Endothelial cell of hepatic sinusoid (primary cell): Measurements from ENCODE around the gene ACTL8.

Experiments used
- in situ Hi-C: cut with HindIII; loops from 2 replicates; pipeline ENCODE4 v1.10.0; 2017; ENCODE audit warnings: low sequenced_read_pairs

ACTL8 gene

DNA sequence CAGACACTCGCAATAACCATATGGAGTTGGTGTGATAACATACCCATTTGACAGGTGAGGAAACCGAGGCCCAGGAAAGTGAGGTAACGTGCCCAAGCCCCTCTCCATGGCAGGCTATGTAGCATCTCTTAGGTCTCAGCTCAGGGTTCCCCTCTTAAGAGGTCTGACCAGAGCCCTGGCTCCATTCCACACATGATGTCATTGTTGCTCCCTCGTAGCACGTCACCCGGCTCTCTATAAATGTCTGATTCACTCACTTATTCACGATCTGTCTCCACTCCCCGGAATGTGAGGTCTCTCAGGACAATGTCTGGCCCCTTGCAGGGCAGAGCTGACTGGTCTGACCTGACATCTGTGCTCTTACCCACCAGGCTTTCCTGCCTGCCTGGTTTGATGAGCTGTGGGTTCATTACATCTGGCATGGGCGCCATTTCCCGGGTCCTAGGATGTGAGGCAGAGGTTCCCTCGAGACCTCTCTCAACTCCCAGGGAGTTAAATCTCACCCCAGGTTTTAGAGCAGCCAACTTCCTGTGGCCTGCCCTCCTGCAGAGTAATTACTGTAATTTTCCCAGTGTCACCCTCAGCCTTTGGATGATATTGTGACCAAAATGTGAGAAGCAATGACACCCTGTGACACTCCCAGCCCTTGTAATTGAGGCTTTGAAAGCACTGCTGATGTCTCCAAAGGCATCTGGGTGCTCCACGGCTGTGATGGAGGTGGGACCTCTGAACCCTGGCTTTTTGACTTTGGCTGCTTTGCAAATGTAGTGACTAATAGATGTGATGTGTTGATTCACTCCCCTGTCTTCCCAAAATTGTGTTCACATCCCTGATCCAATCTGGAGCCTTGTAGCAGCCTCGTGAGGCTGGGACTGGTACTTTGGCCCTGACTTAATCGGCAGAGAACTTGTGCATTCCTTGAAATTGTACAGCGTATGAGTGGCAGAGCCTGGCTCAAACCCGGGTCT, 10.6 kb downstream of the ACTL8 start:
- in situ Hi-C loops: no loop called here

- in situ Hi-C loops: no loop called here
Observed at GRCh38 chr1:17768651-17769241, 13.6 kb downstream of the ACTL8 start.

DNA sequence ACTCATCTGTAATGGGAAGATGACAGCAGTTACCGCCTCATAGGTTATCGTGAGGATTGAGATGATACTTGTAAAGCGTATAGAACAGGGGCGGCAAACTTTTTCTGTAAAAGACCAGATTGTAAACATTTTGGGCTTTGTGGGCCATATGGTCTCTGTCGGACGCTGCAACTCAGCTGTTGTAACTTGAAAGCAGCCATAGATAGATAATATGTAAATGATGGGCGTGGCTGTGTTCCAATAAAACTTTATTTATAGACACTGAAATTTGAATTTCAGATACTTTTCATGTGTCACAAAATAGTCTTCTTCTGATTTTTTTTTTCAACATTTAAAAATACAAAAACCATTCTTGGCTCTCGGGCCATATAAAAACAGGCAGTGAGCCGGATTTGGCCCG, 15.8 kb downstream of the ACTL8 start:
- in situ Hi-C loops: no loop called here

DNA sequence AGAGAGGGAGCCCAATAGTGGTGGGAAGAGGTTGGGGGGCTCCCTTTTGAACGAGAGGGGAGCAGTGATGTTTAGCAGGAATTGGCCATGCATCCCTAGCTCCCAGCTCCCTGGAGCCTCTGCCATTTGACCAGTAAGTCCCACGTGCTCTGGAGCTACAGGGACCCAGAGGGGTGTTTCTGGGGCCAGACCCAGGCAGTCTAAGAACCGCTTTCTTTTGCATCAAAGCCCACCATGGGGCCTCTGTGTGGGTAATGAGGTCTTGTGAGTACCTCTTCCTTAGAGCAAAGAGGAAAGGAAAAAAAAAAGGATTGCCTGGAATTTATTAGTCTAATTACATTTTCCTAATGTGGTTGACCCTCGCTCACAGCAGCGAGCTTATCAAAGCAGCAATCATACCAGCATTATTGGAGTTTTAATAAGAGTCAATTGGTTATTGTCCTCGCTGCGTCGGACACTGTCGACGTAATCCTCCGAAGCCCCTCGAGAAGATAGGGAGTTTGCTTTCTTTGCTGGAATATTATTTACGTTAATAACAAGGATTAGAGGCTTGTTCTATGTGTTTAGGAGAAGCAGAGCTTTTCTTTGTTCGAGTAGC, 17.6 kb downstream of the ACTL8 start:
- in situ Hi-C loops: no loop called here

GRCh38 chr1:17773591-17774326, 18.6 kb downstream of the ACTL8 start:
- in situ Hi-C loops: no loop called here

DNA sequence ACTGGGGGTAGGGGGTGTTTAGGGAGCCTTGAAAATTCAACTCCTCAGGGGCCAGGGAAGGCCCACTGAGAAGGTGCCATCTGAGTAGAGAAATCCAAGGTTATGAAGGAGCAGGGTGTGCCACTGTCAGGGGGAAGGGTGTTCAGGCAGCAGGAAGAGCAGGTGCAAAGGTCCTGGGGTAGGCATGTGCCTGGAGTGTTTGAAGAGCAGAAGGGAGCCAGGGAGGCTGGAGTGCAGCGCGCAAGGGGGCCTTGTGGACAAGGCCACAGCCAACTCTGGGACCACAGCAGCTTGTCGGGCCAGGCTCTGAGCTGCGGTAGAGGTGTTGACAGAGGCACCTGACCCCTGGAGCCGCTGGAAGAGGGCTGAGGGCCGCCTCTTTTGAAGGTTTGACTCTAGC, 19.3 kb downstream of the ACTL8 start:
- in situ Hi-C loops: no loop called here

GRCh38 chr1:17775796-17776195, 20.7 kb downstream of the ACTL8 start:
- in situ Hi-C loops: no loop called here

- in situ Hi-C loops: no loop called here
Observed at GRCh38 chr1:17776426-17776825, 21.3 kb downstream of the ACTL8 start.

DNA sequence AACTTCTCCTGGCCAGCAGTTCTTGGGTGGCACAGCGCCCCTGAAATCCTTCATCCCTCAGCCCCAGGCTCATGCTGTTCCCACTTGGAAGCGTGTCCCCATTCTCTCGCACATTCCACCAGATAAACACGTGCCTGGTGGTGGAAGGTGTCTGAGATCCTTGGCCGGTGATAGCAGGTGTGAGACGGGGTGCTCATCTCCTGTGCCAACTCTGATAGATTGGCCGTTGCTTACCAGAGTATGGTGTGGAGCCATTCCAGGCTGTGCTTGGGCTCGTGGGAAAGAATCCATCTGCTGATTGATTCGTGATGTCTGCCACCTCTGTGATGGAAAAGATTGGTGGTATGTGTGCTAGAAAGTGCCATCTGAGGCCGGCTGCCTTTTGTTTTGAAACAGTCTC, 22.2 kb downstream of the ACTL8 start:
- in situ Hi-C loops: no loop called here

GRCh38 chr1:17777818-17778217, 22.7 kb downstream of the ACTL8 start:
- in situ Hi-C loops: no loop called here

- in situ Hi-C loops: no loop called here
Observed at GRCh38 chr1:17780916-17781315, 25.8 kb downstream of the ACTL8 start.

DNA sequence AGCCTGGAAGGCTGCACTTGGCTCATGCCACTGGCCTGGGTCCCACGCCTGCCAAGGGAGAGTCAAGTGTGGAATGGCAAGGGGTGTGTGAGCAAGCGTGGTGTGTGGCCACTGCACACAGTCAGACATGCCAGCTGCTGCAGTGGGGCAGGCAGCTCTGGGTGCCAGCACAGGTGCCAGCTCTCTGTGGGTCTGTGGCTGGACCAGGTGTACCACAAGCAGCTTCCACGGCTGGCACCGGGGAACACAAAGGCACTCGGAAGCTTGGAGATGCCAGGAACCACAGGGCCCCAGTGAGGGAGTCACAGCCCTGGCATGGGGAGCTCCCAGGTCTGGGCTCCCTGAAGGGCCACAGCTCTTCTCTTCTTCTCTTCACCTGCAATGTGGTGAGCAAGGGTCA, 34.8 kb downstream of the ACTL8 start:
- in situ Hi-C loops: no loop called here

- in situ Hi-C loops: no loop called here
Observed at GRCh38 chr1:17790383-17791054, 35.4 kb downstream of the ACTL8 start.

DNA sequence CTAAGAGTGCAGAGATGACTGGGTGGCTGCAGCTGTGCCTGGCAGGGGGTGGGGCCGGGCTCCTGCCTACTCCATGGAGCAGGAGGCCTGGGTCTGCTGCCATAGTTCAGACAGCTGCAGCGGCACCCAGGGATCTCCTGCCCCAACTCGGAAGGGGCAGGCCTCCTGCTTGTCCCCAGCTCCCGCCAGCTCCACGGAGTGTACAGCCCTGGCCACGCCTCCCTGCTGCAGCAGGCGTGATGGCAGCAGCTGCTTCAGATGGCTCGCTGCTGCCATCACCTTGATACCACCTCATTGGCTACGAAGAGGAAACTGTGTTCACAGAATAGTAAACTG, 35.9 kb downstream of the ACTL8 start:
- in situ Hi-C loops: no loop called here

DNA sequence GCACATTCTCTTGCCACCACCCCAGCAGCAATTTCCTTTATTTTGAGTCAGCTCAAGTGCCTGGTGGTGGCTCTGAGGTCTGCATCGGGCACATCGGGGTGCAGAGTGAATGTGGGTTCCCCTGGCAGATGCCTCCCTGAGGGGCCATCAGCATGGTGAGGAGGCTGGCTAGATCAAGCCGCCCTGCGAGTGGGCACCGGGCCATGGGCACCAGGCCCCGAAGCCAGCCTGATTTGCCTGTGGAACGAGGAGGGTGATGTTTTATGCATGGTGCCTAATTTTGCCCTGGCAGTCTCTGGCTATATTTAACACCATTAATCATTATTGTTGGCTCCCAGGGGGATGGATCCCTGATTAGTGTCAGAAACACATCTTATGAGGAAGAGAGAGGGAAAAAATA, 36.3 kb downstream of the ACTL8 start:
- in situ Hi-C loops: no loop called here

GRCh38 chr1:17792421-17792820, 37.3 kb downstream of the ACTL8 start:
- in situ Hi-C loops: no loop called here

- in situ Hi-C loops: no loop called here
Observed at GRCh38 chr1:17795081-17795809, 40.1 kb downstream of the ACTL8 start.

- in situ Hi-C loops: no loop called here
Observed at GRCh38 chr1:17795836-17796645, 40.9 kb downstream of the ACTL8 start.

DNA sequence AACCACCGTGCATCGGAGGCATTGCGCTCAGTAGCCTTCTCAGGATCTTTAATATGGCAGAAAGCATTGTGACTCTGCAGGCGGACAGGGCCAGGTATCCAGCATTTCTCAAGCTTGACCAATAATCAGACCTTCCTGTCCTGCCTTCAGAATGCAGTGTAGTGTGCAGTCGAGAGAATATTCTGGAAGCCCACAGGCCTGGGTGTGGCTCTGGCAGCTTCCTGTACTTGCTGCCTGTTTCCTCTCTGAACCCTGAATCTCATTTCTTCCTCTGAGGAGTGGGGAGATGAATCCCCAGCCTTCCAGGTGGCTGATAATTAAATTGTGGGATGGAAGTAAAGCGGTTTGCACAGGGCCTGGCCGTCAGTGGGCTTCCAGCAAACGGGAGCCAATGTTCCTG, 42.3 kb downstream of the ACTL8 start:
- in situ Hi-C loops: no loop called here
